Neural progenitor cell (in vitro differentiated cells): ENCODE data around the gene ZBTB49.

ENCODE experiments used
- CTCF ChIP-seq: fragments of 200-600 bp; sonication (generic); IDR thresholded peaks from 2 replicates; pipeline ENCODE4 v1.5.1; 2017; ENCODE audit warnings: antibody characterized with exemption, mild to moderate bottlenecking
- EZH2phosphoT487 ChIP-seq: fragments of 200-600 bp; sonication (generic); IDR thresholded peaks from 2 replicates; pipeline ENCODE4 v1.6.1; 2017; ENCODE audit warnings: antibody characterized with exemption

GRCh38 chr4:4249866-4250265 lies 40.2 kb upstream of the ZBTB49 start:
- no peak for TF ChIP-seq CTCF
- no peak for TF ChIP-seq EZH2phosphoT487
